Fibroblast of lung (primary cell): ENCODE data around the gene NIP7. TPM values are rescaled to one million over a fixed set of nuclear protein-coding genes. Genes with fewer than 3 reads are reported as not detected.

Experiments
- DNase-seq, 2 donors: peaks; one replicate each; pipeline versions ENCODE4 v3.0.0 to v3.0.0-alpha.2; 2010; ENCODE audit warnings: low read depth in 2 of 2
- H2AFZ ChIP-seq: 2 replicates; pipeline ENCODE4 v1.5.1; 2012; ENCODE audit warnings: low read length, control low read depth, inconsistent platforms
- H3K27ac ChIP-seq: 2 replicates; pipeline ENCODE4 v1.5.1; 2011; ENCODE audit warnings: low read length, control low read depth; ENCODE audit not compliant: insufficient read depth
- H3K27me3 ChIP-seq: 2 replicates; pipeline ENCODE4 v1.5.1; 2011; ENCODE audit warnings: mild to moderate bottlenecking, low read length; ENCODE audit not compliant: control insufficient read depth, insufficient read depth
- H3K36me3 ChIP-seq: 2 replicates; pipeline ENCODE4 v1.5.1; 2011; ENCODE audit warnings: low read length; ENCODE audit not compliant: control insufficient read depth, insufficient read depth
- H3K4me1 ChIP-seq: 2 replicates; pipeline ENCODE4 v1.5.1; 2011; ENCODE audit warnings: low read length; ENCODE audit not compliant: control insufficient read depth, insufficient read depth; ENCODE audit errors: extremely low read depth
- H3K4me2 ChIP-seq: 2 replicates; pipeline ENCODE4 v1.5.1; 2011; ENCODE audit warnings: low read length, control low read depth; ENCODE audit not compliant: insufficient read depth; ENCODE audit errors: extremely low read depth
- H3K4me3 ChIP-seq, 4 experiments: fragments of 200-600 bp in 1 of 4; sonication (generic) in 1 of 4; replicated peaks in 1 of 4; 2 replicates each; pipeline ENCODE4 v1.5.1; 2011 to 2016; ENCODE audit warnings: low read length in 4 of 4, low read depth in 3 of 4, mild to moderate bottlenecking in 3 of 4, control low read depth in 2 of 4, inconsistent platforms in 1 of 4, mixed read lengths in 1 of 4; ENCODE audit not compliant: insufficient read depth in 1 of 4; ENCODE audit errors: control extremely low read depth in 1 of 4
- H3K79me2 ChIP-seq: 2 replicates; pipeline ENCODE4 v1.5.1; 2012; ENCODE audit warnings: mild to moderate bottlenecking, low read length, inconsistent platforms; ENCODE audit not compliant: control insufficient read depth, insufficient read depth
- H3K9ac ChIP-seq: 2 replicates; pipeline ENCODE4 v1.5.1; 2011; ENCODE audit warnings: mild to moderate bottlenecking, low read length, control low read depth; ENCODE audit not compliant: insufficient read depth
- H3K9me3 ChIP-seq: 2 replicates; pipeline ENCODE4 v1.5.1; 2012; ENCODE audit warnings: low read depth, low read length; ENCODE audit not compliant: control insufficient read depth, insufficient read depth
- H4K20me1 ChIP-seq: 2 replicates; pipeline ENCODE4 v1.5.1; 2011; ENCODE audit warnings: low read length; ENCODE audit not compliant: control insufficient read depth, insufficient read depth; ENCODE audit errors: extremely low read depth
- EZH2 ChIP-seq: IDR thresholded peaks from 2 replicates; pipeline ENCODE4 v1.5.1; 2012; ENCODE audit warnings: low read length, control low read depth, mild to moderate bottlenecking; ENCODE audit errors: missing control alignments
- polyA plus RNA-seq, 2 donors: library from polyadenylated mRNA; depleted of rRNA in 1 of 2; stranded (reverse) in 1 of 2; unstranded in 1 of 2; fragments of >200 nt; gene quantifications; 2 replicates each; pipeline ENCODE4 v1.2.1, GENCODE V29; 2011 to 2012; ENCODE audit warnings: missing spikeins in 1 of 2
- total RNA-seq: library from RNA; depleted of rRNA; stranded (reverse); fragments of >200 nt; gene quantifications from 2 replicates; pipeline ENCODE4 v1.2.1, GENCODE V29; 2014
- TF ChIP-seq, protein P1 (sequence below), 2 donors: IDR thresholded peaks in 1 of 2; conservative IDR thresholded peaks in 1 of 2; 1 replicate in 1 of 2; 2 replicates in 1 of 2; pipeline ENCODE4 v1.5.1; 2011 to 2012; ENCODE audit warnings: low read length in 2 of 2, control low read depth in 1 of 2, inconsistent platforms in 1 of 2, low read depth in 1 of 2, mild to moderate bottlenecking in 1 of 2

NIP7 gene
- total and polyA plus RNA-seq, 2 donors (not counting 1 experiment from before 2014, with no cell fraction given) = 13.3 to 20.0 TPM

DNA sequence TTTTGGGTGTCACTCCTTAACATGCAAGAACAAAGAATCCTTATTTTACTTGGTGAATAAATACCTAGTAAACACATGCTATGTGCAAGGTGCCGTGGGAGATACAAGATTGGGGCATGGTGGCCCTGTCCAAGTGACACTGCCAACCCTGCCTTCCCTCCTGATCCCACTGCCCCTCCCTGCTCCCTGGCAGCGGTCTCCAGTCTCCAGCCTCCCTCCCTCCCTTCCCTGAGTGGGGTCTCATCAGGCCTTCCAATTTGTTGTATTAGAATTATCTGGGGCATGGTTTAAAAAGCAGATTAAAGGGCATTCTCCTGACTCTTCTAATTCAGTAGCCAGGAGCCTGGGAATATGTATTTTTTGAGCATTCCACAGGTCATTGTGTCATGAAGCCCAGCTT, 24.5 kb downstream of the NIP7 start:
- Histone ChIP-seq H4K20me1 (no peaks in the 10 kb centered on the region), H3K4me1 (no peaks in the 10 kb centered on the region), H3K36me3 (peaks cover 14% of the 10 kb centered on the region), H3K9ac (no peak overlapping the region), H3K4me2 (no peak overlapping the region), H3K27ac (no peak overlapping the region), H3K27me3 (no peaks in the 10 kb centered on the region), H3K9me3 (no peaks in the 10 kb centered on the region), H3K79me2 (no peaks in the 10 kb centered on the region), H2AFZ (no peak overlapping the region), H3K4me3 (no peak overlapping the region)
- TF ChIP-seq, protein P1, sequence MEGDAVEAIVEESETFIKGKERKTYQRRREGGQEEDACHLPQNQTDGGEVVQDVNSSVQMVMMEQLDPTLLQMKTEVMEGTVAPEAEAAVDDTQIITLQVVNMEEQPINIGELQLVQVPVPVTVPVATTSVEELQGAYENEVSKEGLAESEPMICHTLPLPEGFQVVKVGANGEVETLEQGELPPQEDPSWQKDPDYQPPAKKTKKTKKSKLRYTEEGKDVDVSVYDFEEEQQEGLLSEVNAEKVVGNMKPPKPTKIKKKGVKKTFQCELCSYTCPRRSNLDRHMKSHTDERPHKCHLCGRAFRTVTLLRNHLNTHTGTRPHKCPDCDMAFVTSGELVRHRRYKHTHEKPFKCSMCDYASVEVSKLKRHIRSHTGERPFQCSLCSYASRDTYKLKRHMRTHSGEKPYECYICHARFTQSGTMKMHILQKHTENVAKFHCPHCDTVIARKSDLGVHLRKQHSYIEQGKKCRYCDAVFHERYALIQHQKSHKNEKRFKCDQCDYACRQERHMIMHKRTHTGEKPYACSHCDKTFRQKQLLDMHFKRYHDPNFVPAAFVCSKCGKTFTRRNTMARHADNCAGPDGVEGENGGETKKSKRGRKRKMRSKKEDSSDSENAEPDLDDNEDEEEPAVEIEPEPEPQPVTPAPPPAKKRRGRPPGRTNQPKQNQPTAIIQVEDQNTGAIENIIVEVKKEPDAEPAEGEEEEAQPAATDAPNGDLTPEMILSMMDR (conservative IDR thresholded peaks at IDR 0.05 in 1 of 2, IDR thresholded peaks at IDR 0.05 in 1 of 2; ENCODE audit: low read depth in 1 of 2, low read length in 2 of 2) = no peak
- no peak for TF ChIP-seq EZH2
- no peak for DNase-seq

DNA sequence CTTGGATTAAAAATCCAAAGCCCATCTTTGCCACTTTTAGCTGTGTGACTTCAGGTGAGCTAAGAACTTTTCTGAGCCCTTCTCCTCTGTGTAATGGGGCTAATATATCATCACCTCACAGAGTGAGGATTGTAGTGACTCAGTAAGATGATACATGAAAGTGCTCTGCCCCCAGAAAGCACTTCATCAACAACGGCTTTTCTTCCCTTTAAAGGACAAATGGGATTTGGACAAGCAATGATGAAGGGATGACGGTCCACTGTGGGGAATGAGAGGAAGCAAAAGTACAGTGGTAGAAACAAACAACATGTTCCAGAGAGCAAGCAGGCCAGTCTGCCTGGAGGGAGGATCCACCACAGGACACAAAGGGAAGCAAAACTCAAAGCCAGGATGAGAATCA, 26.3 kb downstream of the NIP7 start:
- no peak overlapping the region for H2AFZ ChIP-seq
- H3K27ac ChIP-seq = no peak overlapping the region
- H3K4me1 ChIP-seq = no peaks in the 10 kb centered on the region
- no peak overlapping the region for H3K4me2 ChIP-seq
- H3K9ac ChIP-seq = no peak overlapping the region
- no peaks in the 10 kb centered on the region for H3K9me3 ChIP-seq
- TF ChIP-seq, protein P1 (conservative IDR thresholded peaks at IDR 0.05 in 1 of 2, IDR thresholded peaks at IDR 0.05 in 1 of 2; ENCODE audit: low read depth in 1 of 2, low read length in 2 of 2) = no peak
- no peak for TF ChIP-seq EZH2
- no peak overlapping the region for H3K4me3 ChIP-seq
- no peaks in the 10 kb centered on the region for H3K79me2 ChIP-seq
- H3K27me3 ChIP-seq = no peaks in the 10 kb centered on the region
- no peaks in the 10 kb centered on the region for H4K20me1 ChIP-seq
- peak in 1 of 2 donors; percentile 36 for DNase-seq
- H3K36me3 ChIP-seq = peaks cover 19% of the 10 kb centered on the region

DNA sequence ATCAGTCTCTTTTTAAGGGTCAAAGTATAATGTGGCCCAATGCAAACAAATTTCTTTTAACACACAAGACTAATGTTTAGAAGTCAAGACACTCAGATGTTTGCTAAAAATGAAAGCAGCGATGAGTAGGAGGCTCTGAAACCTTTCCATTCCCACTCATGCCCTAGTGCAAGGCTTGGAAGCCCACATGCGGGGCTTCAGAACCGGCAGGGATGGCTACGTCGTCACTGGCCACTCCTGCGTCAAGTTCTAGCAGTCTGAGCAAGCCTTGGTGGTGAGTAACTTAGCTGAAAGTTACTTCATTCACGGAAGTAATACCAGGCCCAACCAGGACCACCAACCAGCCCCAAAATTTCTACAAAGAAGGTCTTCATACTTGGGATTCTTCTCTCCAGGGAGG, 26.9 kb downstream of the NIP7 start:
- H3K9ac ChIP-seq = no peak overlapping the region
- H3K4me2 ChIP-seq = no peak overlapping the region
- no peak for TF ChIP-seq EZH2
- TF ChIP-seq, protein P1 (conservative IDR thresholded peaks at IDR 0.05 in 1 of 2, IDR thresholded peaks at IDR 0.05 in 1 of 2; ENCODE audit: low read depth in 1 of 2, low read length in 2 of 2) = no peak
- H3K9me3 ChIP-seq = no peaks in the 10 kb centered on the region
- DNase-seq = no peak
- no peaks in the 10 kb centered on the region for H3K4me1 ChIP-seq
- H4K20me1 ChIP-seq = no peaks in the 10 kb centered on the region
- no peaks in the 10 kb centered on the region for H3K27me3 ChIP-seq
- H3K79me2 ChIP-seq = no peaks in the 10 kb centered on the region
- H3K4me3 ChIP-seq = no peak overlapping the region
- H3K36me3 ChIP-seq = peaks cover 18% of the 10 kb centered on the region
- H3K27ac ChIP-seq = no peak overlapping the region
- H2AFZ ChIP-seq = no peak overlapping the region
